Measurements from ENCODE around the gene GPATCH4.
"Not testable (repeated sequence)": the region's sequence is repeated elsewhere in the genome, so short reads cannot be mapped to it uniquely, and the experiment has no call there.

The GPATCH4 gene

GRCh38 chr1:156574039-156574633 is 27.1 kb downstream of the GPATCH4 start:
- no peak for DNase-seq (ENCODE audit: low read depth)

GRCh38 chr1:156572663-156573018 is 28.6 kb downstream of the GPATCH4 start:
- DNase-seq (ENCODE audit: low read depth), result no peak

GRCh38 chr1:156571919-156572662 is 29.2 kb downstream of the GPATCH4 start, which contains the start of gene IQGAP3:
Gene IQGAP3 (minus strand): TSS chr1:156572565. CDS start chr1:156572529, 36 bp downstream.
- DNase-seq (ENCODE audit: low read depth), result peak; percentile 69

GRCh38 chr1:156571261-156571852 is 29.9 kb downstream of the GPATCH4 start:
- DNase-seq (ENCODE audit: low read depth), result peak; percentile 75

- no peak for DNase-seq (ENCODE audit: low read depth)
Measured at GRCh38 chr1:156566436-156566835, 34.8 kb downstream of the GPATCH4 start.

- DNase-seq (ENCODE audit: low read depth), result no peak
Measured at GRCh38 chr1:156565519-156565918, 35.8 kb downstream of the GPATCH4 start.

- no peak for DNase-seq (ENCODE audit: low read depth)
Measured at GRCh38 chr1:156560585-156561163, 40.6 kb downstream of the GPATCH4 start.

GRCh38 chr1:156559797-156560385 is 41.4 kb downstream of the GPATCH4 start:
- no peak for DNase-seq (ENCODE audit: low read depth)

- DNase-seq (ENCODE audit: low read depth), result no peak
Measured at GRCh38 chr1:156559086-156559796, 42.0 kb downstream of the GPATCH4 start.

GRCh38 chr1:156556354-156556753 is 44.9 kb downstream of the GPATCH4 start:
- no peak for DNase-seq (ENCODE audit: low read depth)

- DNase-seq (ENCODE audit: low read depth), result no peak
Measured at GRCh38 chr1:156555715-156556114, 45.6 kb downstream of the GPATCH4 start.

GRCh38 chr1:156554971-156555370 is 46.3 kb downstream of the GPATCH4 start:
- no peak for DNase-seq (ENCODE audit: low read depth)

GRCh38 chr1:156553860-156554485 is 47.3 kb downstream of the GPATCH4 start:
- no peak for DNase-seq (ENCODE audit: low read depth)

- not testable (repeated sequence) for DNase-seq (ENCODE audit: low read depth)
Measured at GRCh38 chr1:156552937-156553336, 48.3 kb downstream of the GPATCH4 start.

GRCh38 chr1:156552518-156552917 is 48.8 kb downstream of the GPATCH4 start:
- no peak for DNase-seq (ENCODE audit: low read depth)

GRCh38 chr1:156551869-156552268 is 49.4 kb downstream of the GPATCH4 start:
- no peak for DNase-seq (ENCODE audit: low read depth)

- no peak for DNase-seq (ENCODE audit: low read depth)
Measured at GRCh38 chr1:156551066-156551643, 50.1 kb downstream of the GPATCH4 start.

GRCh38 chr1:156550346-156550745 is 50.9 kb downstream of the GPATCH4 start:
- no peak for DNase-seq (ENCODE audit: low read depth)

GRCh38 chr1:156549831-156550230 is 51.4 kb downstream of the GPATCH4 start:
- no peak for DNase-seq (ENCODE audit: low read depth)

- DNase-seq (ENCODE audit: low read depth), result no peak
Measured at GRCh38 chr1:156549390-156549789, 51.9 kb downstream of the GPATCH4 start.

- DNase-seq (ENCODE audit: low read depth), result no peak
Measured at GRCh38 chr1:156547982-156548381, 53.3 kb downstream of the GPATCH4 start.

Data from stromal cell of bone marrow (primary cell).